GM21576 (cell line): ENCODE measurements around the gene ADGRA1.
"Not testable (repeated sequence)": the region's sequence is repeated elsewhere in the genome, so short reads cannot be mapped to it uniquely, and the experiment has no call there.

ENCODE experiments used
- ATAC-seq: cut with Tn5 transposase; IDR thresholded peaks from one replicate; pipeline ENCODE4 v1.9.1; 2021; ENCODE audit warnings: mild to moderate bottlenecking, moderate library complexity; ENCODE audit not compliant: unreplicated experiment

Gene ADGRA1

GRCh38 chr10:133126431-133127290 lies 38.9 kb downstream of the ADGRA1 start:
- ATAC-seq = no peak

- ATAC-seq = no peak
These were observed 39.8 kb downstream of the ADGRA1 start for GRCh38 chr10:133127291-133128125.

GRCh38 chr10:133128126-133129070 lies 40.7 kb downstream of the ADGRA1 start:
- no peak for ATAC-seq

- no peak for ATAC-seq
These were observed 41.5 kb downstream of the ADGRA1 start for GRCh38 chr10:133129071-133129858.

- no peak for ATAC-seq
These were observed 42.3 kb downstream of the ADGRA1 start for GRCh38 chr10:133129859-133130495.

- ATAC-seq = no peak
These were observed 42.9 kb downstream of the ADGRA1 start for GRCh38 chr10:133130602-133131001.

GRCh38 chr10:133131053-133131452 lies 43.3 kb downstream of the ADGRA1 start:
- ATAC-seq = no peak

GRCh38 chr10:133131734-133132472 lies 44.2 kb downstream of the ADGRA1 start:
- no peak for ATAC-seq

GRCh38 chr10:133132473-133133291 lies 45.0 kb downstream of the ADGRA1 start:
- no peak for ATAC-seq

GRCh38 chr10:133133471-133134231 lies 45.9 kb downstream of the ADGRA1 start:
- ATAC-seq = no peak

- ATAC-seq = no peak
These were observed 46.8 kb downstream of the ADGRA1 start for GRCh38 chr10:133134411-133135115.

GRCh38 chr10:133135116-133135465 lies 47.4 kb downstream of the ADGRA1 start:
- no peak for ATAC-seq

- not testable (repeated sequence) for ATAC-seq
These were observed 49.9 kb downstream of the ADGRA1 start for GRCh38 chr10:133137486-133138145.

- ATAC-seq = no peak
These were observed 51.9 kb downstream of the ADGRA1 start for GRCh38 chr10:133139551-133140065.

GRCh38 chr10:133140417-133141143 lies 52.9 kb downstream of the ADGRA1 start:
- ATAC-seq = no peak
